Activated gamma-delta T cell treated with Interleukin-2 at 50 U/mL for 16 hours (primary cell): Measurements from ENCODE around the gene KRT17.
"Not testable (repeated sequence)": the region's sequence is repeated elsewhere in the genome, so short reads cannot be mapped to it uniquely, and the experiment has no call there.

ENCODE experiments used
- DNase-seq: peaks from one replicate; pipeline ENCODE4 v3.0.0-alpha.2; 2020

KRT17 gene

GRCh38 chr17:41589301-41589700 lies 35.1 kb downstream of the KRT17 start:
- no peak for DNase-seq

GRCh38 chr17:41588126-41588810 lies 36.1 kb downstream of the KRT17 start:
- DNase-seq = no peak

GRCh38 chr17:41586863-41587495 lies 37.4 kb downstream of the KRT17 start, which contains the start of gene KRT14:
TSS of gene KRT14 (minus strand) at chr17:41586895. CDS start at chr17:41586834, 61 bp downstream.
- no peak for DNase-seq

- no peak for DNase-seq
These were observed 38.9 kb downstream of the KRT17 start for GRCh38 chr17:41585301-41586056.

GRCh38 chr17:41584331-41584927 lies 39.9 kb downstream of the KRT17 start:
- not testable (repeated sequence) for DNase-seq

- DNase-seq = no peak
These were observed 40.9 kb downstream of the KRT17 start for GRCh38 chr17:41583137-41584127.

- DNase-seq = not testable (repeated sequence)
These were observed 42.1 kb downstream of the KRT17 start for GRCh38 chr17:41582061-41582968.

GRCh38 chr17:41581366-41582060 lies 42.9 kb downstream of the KRT17 start:
- no peak for DNase-seq

GRCh38 chr17:41580687-41581365 lies 43.5 kb downstream of the KRT17 start:
- no peak for DNase-seq

GRCh38 chr17:41580244-41580575 lies 44.2 kb downstream of the KRT17 start:
- DNase-seq = no peak

GRCh38 chr17:41579484-41580243 lies 44.7 kb downstream of the KRT17 start:
- peak; percentile 38 for DNase-seq

- DNase-seq = no peak
These were observed 45.4 kb downstream of the KRT17 start for GRCh38 chr17:41578971-41579370.

GRCh38 chr17:41578538-41578937 lies 45.8 kb downstream of the KRT17 start:
- DNase-seq = no peak

GRCh38 chr17:41576740-41577139 lies 47.6 kb downstream of the KRT17 start:
- DNase-seq = not testable (repeated sequence)

GRCh38 chr17:41575336-41575735 lies 49.0 kb downstream of the KRT17 start:
- DNase-seq = no peak

- no peak for DNase-seq
These were observed 52.6 kb downstream of the KRT17 start, which contains the start of gene KRT9 for GRCh38 chr17:41571561-41572434. TSS of gene KRT9 (minus strand) at chr17:41572059. CDS start at chr17:41571992, 67 bp downstream.
